Measurements from ENCODE around the gene POLQ. TPM values are rescaled to one million over a fixed set of nuclear protein-coding genes. Genes with fewer than 3 reads are reported as not detected.

POLQ gene
- total RNA-seq = 2.4 and 2.5 TPM in 2 replicates

GRCh38 chr3:121545574-121546455 is at the start of gene POLQ:
Gene POLQ, minus strand, starts transcription at chr3:121545988. Its CDS starts 111 bp downstream, at chr3:121545877.

DNA sequence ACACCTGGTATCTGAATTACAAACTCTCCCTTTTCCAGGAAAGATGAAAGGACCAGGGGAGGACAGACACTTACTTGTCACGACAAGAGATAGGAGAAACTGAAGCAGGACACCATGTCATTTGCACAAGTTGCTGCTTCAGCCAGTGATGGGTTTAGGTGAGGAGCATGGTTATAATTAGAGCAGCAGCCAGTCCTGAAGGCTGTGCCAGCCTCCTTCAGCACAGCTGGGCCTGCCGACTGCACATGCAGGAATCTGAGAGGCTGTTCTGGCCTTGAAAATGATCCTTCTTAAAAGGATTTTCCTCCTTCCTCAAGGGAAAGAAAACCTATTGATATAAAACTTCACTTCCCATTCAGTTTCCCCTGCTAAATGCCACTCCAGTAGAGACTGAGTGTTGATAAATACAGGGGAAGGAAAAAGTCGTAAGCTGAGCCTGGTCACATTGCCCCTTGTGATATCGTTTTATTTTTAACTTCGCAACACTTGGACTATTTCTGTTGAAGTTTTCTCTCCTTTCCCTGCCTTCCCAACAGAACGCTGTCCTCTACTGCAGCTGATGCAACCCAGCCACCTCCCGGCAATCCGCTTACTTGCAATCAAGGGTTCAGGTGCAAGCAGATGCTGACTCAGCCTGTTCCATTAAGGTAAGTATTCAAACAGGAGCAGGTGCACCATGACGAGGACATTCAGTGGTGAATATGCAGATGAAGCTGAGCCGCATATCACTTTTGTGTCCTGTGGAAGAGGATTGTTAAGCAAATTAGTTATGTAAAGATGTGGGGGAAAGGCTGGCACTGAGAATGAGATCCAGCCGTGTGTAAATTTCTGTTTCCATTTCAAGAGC is 47.3 kb upstream of the POLQ start, which contains the start of gene FBXO40:
Gene FBXO40 (plus strand): TSS at position 524 of the 847 bp plus-strand sequence. CDS start 27,197 bp downstream, outside the sequence.

GRCh38 chr3:121567649-121568048 is 21.9 kb upstream of the POLQ start, which contains the start of gene ARGFX:
Gene ARGFX, plus strand, starts transcription at chr3:121567949. Its CDS starts 2,765 bp downstream, at chr3:121570714.

Other genes starting within 250 kb of the POLQ start
- gene ARGFX, start 22.0 kb upstream of the POLQ start, total RNA-seq = not detected in 2 replicates
- gene FBXO40, start 47.4 kb upstream of the POLQ start, total RNA-seq = not detected in 2 replicates
- gene HCLS1, start 114.9 kb upstream of the POLQ start, total RNA-seq = 5.2 and 6.3 TPM in 2 replicates
- gene GOLGB1, start 203.8 kb upstream of the POLQ start, total RNA-seq = 48.4 and 86.4 TPM in 2 replicates